T-helper 2 cell treated with Interferon-gamma antibody and Interleukin-4, amounts not matched to agents 100 ng/mL and 5 ng/mL, for 36 hours (primary cell): ENCODE data around the gene FUT1. TPM values are rescaled to one million over a fixed set of nuclear protein-coding genes. Genes with fewer than 3 reads are reported as not detected.

Source experiments
- intact Hi-C: fragments of 100-400 bp; cut with micrococcal nuclease; formaldehyde crosslinking; loops from one replicate; pipeline ENCODE4 v1.15.1; 2023
- total RNA-seq: library from RNA; stranded (reverse); gene quantifications from 2 replicates; pipeline ENCODE4 v1.2.3, GENCODE V29; 2022

The FUT1 gene
- total RNA-seq, 1 donor from 2014 or later, result 0.36 TPM

DNA sequence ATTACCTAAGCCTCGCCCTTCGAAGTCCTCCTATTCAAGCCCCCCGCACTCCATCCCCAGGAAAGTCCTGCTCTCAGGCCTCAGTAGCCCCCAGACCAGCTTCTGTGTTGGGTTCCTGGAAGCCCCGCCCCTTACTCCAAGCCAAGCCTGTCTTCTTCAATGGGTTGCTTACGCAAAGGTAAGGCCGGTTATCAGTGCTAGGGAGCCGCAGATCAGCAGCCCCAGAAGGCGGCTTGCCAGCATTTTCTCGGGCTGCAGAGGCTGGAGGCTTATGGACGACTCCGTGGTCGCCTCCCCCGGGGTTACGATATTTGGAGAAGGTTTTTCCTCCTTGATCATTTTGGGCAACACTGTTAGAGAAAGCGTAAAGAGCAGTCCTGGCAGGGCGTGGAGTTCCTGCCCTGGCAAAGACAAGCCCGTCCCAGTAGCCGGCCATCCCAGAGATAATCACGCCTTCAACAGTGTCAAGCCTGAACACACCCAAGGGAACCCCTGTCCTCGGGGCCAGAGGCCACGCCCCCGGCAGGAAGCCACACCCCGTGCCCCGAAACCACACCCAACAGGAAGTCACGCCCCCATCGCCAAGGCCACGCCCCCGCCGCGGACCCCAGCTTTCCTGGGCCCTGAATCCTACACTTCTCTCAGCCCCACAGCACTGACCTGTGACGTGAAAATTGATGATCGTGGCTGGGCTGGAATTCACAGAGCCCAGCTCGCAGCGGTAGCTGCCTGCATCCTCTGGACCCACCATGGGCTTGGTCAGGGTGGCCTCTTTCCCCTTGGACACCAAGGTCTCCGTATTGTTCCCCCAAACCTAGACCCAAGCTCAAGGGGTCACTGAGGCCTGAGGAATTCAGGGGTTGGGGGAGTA, 11.1 kb downstream of the FUT1 start:
- intact Hi-C loops, result no loop called here

DNA sequence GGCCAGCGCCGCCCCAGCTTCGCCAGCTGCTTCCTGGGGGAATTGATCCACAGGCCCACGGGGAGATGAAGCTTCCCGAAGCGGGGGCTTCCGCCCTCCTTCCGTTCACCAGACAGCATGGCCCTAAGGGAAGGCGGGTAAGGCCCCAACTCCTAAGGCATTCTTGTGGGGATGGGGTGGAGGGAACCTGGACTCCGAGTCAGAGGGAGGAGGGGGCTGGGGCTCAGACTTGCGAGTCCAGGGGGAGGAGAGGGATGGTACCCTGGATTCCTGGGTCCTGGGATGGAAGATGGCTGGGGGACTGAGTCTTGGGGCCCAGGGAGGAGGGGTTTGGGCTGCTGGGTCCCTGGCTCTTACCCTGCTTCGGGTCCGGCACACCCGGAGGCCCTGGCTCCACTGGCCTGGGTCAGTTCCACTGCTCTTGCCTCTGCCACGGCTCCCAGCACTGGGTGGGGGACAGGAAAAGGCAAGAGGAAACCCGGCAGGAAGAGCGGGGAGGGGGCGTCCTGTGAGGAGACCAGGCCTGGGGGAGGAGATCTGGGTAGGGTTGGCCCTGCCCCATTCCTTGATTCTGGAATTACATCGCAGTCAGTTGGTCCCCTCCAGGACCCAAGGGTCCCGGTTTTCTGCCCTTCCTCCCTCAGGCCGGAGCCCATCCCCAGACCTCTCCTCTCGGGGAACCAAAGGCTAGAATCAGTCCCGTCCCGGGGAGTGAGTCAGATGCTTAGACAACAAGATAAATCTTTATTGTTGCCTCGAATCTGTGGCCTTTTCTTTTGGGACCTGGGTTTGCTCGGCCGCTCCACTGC, 12.1 kb downstream of the FUT1 start, which contains the start of gene RASIP1:
TSS of gene RASIP1 (minus strand) at position 447 of the 809 bp plus-strand sequence. CDS start at position 119, 328 bp downstream.
- intact Hi-C loops, result no loop called here

- intact Hi-C loops, result loop anchor here (1.0 kb wide), 1 partner anchor 25 kb away; no protein-coding TSS in a partner anchor
These were observed 12.9 kb downstream of the FUT1 start for GRCh38 chr19:48739404-48740163.

GRCh38 chr19:48738557-48739403, 13.7 kb downstream of the FUT1 start:
- intact Hi-C loops, result loop anchor here (1.0 kb wide), 2 partner anchors 24 to 92 kb away; partner anchors contain the start of gene CA11

DNA sequence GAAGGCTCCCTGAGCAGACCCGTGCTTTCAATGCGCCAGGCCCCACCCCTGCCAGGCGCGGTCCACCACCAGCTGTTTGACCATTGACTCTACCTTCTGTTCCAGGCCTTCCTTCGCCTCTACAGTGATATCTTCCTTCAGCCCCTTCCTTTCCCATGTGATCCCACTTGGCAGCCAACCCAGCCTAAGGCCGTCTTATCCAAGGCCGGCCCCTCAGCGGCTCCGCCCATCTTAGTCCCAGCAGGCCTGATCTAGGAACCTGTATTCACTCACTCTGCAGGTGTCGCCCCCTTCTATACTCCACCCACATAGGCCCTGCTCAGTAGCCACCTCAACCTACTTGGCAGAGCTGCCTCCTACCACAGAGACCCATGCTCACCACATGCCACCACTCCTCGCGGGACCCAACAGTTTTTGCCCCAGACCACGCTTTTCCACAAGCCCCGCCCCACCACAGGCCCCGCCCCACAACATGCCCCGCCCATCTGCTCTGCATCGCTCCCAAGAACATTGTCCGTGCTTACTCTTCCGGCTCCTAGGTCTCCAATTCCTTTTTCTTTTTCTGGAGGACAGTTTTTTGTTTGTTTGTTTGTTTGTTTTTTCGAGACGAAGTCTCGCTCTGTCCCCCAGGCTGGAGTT, 15.0 kb downstream of the FUT1 start:
- intact Hi-C loops, result no loop called here

GRCh38 chr19:48735031-48735615, 17.3 kb downstream of the FUT1 start:
- intact Hi-C loops, result no loop called here

GRCh38 chr19:48734625-48735024, 17.8 kb downstream of the FUT1 start:
- intact Hi-C loops, result no loop called here

- intact Hi-C loops, result no loop called here
These were observed 21.0 kb downstream of the FUT1 start for GRCh38 chr19:48731452-48731851.

DNA sequence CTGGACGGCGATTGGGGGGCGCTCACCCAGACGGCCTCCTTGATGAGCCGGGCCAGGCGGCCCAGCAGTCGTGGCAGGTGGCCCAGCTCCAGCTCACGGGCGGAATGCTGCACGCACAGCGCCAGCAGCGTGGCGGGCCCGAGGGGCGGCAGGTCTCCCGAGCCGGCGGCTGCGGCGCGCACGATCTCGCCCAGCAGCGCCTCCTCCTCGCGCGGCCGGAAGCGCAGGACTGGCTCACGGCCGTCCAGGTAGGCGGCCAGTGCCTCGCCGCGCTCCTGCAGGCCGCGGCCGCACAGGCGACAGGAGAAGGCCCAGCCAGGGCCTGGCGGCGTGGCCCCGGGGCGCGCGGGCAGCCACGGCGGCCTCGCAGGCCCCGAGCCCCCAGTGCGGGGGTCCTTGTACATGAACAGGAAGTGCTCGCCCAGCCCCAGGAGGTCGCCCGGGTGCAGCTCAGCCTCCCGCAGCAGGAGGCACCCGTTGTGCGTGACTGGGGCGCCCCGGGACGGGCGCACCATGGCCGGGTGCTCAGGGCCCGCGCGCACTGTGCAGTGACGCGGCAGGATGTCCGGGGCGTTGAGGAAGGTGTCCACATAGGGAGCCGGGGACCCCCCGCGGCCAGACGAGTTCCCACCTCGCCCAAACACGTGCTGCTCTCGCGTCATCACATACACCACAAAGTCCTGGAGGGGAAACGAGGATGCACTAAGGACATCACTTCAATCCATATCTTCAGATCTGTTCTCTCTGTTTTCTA, 23.4 kb downstream of the FUT1 start:
- intact Hi-C loops, result no loop called here

DNA sequence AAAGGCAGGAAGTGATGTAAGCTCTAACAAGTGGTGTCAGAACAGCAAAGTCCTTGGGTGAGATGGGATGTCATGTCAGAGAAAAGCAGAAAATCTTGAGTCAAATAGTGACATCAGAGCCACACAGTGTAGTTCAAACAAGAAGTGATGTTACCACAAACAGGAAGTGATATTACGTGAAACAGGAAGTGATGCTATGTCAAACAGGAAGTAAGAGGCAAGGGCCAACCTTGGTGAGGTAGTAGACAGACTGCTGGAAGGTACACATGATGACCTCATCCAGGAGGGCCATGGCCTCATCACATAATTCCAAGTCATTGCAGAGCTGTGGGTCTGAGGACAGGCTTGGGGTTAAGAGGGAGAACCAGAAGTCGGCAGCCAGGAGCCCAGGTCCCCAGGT, 25.9 kb downstream of the FUT1 start:
- intact Hi-C loops, result no loop called here

DNA sequence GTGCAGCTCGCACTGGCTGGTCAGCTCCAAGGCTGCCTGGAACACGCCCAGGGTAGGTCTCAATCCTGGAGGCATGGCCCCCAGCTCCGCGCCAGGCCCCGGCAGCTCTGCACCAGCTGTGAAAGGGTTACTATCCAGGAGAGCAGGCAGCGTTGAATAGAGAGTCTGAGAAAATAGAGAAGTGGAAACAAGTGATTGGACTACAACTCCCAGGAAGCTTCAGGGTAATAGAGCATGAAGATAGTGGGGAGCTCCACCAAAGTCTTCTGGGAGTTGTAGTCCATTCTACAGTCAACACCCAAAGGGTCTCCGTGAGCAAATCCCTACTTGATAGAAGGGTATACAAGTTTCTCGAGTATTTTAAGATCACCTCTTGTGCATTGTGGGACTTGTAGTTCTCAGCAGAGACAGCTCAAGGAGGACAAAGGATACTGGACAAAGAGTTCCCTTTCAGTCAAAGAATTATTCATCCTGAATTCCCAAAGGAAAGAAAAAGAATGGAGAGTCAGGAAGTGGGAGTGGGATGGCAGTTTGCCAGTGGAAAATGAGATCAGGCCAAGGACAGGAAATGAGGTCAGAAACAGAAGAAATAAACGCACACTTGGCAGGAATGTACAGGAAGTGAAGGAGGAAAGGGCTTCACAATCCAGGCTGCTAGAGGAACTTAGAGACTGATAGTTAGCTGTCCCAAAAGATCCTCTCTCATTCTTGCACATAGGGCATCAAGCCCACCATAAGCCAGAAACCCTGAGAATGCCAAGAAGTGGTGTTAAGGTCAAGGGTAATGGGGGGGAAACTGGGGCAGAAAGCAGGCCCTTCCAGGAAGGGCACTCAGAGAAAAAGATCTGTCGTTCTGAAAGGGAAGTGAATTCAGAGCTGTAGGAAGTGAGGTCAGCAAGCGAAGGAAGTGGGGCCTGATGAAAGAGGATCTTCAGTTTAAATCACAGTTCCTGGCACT, 27.4 kb downstream of the FUT1 start:
- intact Hi-C loops, result no loop called here

DNA sequence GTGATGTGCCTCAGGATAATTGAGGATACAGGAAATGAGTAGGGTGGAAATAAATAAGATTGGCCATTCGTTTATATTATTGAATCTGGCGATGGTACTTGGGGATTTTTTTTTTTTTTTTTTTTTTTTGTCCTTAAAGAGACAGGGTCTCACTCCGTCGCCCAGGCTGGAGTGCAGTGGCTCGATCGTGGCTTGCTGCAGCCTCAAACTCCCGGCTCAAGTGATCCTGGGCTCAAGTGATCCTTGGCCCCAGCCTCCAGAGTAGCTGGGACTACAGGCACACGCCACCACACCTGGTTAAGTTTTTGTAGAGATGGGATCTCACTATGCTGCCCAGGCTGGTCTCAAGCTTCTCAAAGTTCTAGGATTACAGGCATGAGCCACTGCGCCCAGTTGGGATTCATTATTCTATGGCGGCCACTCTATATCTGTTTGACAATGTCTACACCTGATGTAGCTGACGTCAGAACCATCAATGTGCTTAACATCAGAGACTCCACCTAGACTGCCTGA, 30.2 kb downstream of the FUT1 start:
- intact Hi-C loops, result no loop called here

GRCh38 chr19:48720613-48721296, 31.7 kb downstream of the FUT1 start:
- intact Hi-C loops, result no loop called here

GRCh38 chr19:48720251-48720612, 32.2 kb downstream of the FUT1 start:
- intact Hi-C loops, result no loop called here

GRCh38 chr19:48719263-48720171, 32.9 kb downstream of the FUT1 start, which contains the start of gene MAMSTR:
Gene MAMSTR, minus strand, starts transcription at chr19:48719725. Its CDS starts 694 bp downstream, at chr19:48719031.
- intact Hi-C loops, result loop anchor here (10.0 kb wide), 1 partner anchor 205 kb away; the partner anchor contains the start of gene LMTK3
